HL-60 (cell line): Measurements from ENCODE around the gene EPB41.

ENCODE experiments used
- TF ChIP-seq, protein P1 (sequence below): IDR thresholded peaks from one replicate; pipeline ENCODE4 v1.5.1; 2011; ENCODE audit warnings: low read length, control low read depth, inconsistent platforms; ENCODE audit not compliant: insufficient read depth
- TF ChIP-seq, protein P2 (sequence below): IDR thresholded peaks from 2 replicates; pipeline ENCODE4 v1.6.1; 2012; ENCODE audit warnings: low read depth; ENCODE audit not compliant: insufficient replicate concordance

DNA sequence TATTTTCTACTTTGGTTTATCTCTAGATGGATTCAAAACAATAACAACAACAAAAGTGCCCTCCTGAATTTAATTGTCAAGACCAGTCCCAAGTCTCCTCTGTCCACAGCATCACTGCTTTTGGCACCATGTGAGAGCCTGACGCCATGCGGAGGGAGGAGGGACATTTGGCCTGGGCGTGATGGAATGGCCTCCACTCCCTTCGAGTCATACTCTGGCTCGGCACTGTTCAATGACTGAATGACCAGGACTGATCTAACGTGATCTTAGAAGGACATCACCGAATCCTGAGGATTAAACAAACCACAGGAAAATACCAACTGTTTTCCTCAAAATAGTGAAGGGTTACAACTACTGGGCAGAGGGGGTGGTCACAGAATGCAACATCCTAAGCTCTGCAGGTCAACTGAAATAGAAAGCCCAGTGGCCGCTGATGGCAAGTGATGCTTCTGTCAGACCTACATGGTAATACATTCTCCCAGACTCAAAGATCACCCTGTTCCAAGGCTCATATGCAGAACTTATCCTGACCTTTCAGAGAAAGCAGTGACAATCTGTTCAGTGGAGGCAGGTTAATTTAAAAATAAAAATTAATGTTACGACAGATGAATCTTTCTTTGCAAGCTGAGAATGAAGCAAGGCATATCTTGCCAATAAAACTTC lies 248.2 kb downstream of the EPB41 start:
- TF ChIP-seq, protein P1, sequence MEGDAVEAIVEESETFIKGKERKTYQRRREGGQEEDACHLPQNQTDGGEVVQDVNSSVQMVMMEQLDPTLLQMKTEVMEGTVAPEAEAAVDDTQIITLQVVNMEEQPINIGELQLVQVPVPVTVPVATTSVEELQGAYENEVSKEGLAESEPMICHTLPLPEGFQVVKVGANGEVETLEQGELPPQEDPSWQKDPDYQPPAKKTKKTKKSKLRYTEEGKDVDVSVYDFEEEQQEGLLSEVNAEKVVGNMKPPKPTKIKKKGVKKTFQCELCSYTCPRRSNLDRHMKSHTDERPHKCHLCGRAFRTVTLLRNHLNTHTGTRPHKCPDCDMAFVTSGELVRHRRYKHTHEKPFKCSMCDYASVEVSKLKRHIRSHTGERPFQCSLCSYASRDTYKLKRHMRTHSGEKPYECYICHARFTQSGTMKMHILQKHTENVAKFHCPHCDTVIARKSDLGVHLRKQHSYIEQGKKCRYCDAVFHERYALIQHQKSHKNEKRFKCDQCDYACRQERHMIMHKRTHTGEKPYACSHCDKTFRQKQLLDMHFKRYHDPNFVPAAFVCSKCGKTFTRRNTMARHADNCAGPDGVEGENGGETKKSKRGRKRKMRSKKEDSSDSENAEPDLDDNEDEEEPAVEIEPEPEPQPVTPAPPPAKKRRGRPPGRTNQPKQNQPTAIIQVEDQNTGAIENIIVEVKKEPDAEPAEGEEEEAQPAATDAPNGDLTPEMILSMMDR = no peak
- TF ChIP-seq, protein P2, sequence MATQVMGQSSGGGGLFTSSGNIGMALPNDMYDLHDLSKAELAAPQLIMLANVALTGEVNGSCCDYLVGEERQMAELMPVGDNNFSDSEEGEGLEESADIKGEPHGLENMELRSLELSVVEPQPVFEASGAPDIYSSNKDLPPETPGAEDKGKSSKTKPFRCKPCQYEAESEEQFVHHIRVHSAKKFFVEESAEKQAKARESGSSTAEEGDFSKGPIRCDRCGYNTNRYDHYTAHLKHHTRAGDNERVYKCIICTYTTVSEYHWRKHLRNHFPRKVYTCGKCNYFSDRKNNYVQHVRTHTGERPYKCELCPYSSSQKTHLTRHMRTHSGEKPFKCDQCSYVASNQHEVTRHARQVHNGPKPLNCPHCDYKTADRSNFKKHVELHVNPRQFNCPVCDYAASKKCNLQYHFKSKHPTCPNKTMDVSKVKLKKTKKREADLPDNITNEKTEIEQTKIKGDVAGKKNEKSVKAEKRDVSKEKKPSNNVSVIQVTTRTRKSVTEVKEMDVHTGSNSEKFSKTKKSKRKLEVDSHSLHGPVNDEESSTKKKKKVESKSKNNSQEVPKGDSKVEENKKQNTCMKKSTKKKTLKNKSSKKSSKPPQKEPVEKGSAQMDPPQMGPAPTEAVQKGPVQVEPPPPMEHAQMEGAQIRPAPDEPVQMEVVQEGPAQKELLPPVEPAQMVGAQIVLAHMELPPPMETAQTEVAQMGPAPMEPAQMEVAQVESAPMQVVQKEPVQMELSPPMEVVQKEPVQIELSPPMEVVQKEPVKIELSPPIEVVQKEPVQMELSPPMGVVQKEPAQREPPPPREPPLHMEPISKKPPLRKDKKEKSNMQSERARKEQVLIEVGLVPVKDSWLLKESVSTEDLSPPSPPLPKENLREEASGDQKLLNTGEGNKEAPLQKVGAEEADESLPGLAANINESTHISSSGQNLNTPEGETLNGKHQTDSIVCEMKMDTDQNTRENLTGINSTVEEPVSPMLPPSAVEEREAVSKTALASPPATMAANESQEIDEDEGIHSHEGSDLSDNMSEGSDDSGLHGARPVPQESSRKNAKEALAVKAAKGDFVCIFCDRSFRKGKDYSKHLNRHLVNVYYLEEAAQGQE = no peak
